Measurements from ENCODE around the gene KRTAP5-3.

- TF ChIP-seq, protein P1, sequence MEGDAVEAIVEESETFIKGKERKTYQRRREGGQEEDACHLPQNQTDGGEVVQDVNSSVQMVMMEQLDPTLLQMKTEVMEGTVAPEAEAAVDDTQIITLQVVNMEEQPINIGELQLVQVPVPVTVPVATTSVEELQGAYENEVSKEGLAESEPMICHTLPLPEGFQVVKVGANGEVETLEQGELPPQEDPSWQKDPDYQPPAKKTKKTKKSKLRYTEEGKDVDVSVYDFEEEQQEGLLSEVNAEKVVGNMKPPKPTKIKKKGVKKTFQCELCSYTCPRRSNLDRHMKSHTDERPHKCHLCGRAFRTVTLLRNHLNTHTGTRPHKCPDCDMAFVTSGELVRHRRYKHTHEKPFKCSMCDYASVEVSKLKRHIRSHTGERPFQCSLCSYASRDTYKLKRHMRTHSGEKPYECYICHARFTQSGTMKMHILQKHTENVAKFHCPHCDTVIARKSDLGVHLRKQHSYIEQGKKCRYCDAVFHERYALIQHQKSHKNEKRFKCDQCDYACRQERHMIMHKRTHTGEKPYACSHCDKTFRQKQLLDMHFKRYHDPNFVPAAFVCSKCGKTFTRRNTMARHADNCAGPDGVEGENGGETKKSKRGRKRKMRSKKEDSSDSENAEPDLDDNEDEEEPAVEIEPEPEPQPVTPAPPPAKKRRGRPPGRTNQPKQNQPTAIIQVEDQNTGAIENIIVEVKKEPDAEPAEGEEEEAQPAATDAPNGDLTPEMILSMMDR (conservative IDR thresholded peaks at IDR 0.05), result no peak
- TF ChIP-seq EZH2 (IDR thresholded peaks at IDR 0.05; ENCODE audit: low read depth), result no peak
Measured at GRCh38 chr11:1641096-1641495, 32.8 kb upstream of the KRTAP5-3 start.

Data from PC-9 (cell line).